IMR-90 (cell line): ENCODE data around the gene APPL2. TPM values are rescaled to one million over a fixed set of nuclear protein-coding genes. Genes with fewer than 3 reads are reported as not detected.

Source experiments
- ATAC-seq: fragments of 200-7000 bp; cut with Tn5 transposase; 2 replicates; pipeline ENCODE4 v1.9.1; 2020; ENCODE audit warnings: low read depth, mild to moderate bottlenecking, moderate library complexity
- BruUV-seq: library from RNA; stranded (reverse); fragments of 400-500 nt; replicated peaks from 2 replicates; lab custom pipeline; 2021; lab: Mats Ljungman, UMichigan
- CTCF ChIA-PET: fragments of 300-600 bp; formaldehyde crosslinking; extraction: SDS; loops from one replicate; lab custom pipeline; 2021; ENCODE audit warnings: antibody characterized with exemption; lab: Yijun Ruan, JAX
- POLR2A ChIA-PET: fragments of 300-600 bp; sonication (Branson Sonifier 250); formaldehyde crosslinking; loops from one replicate; lab custom pipeline; 2022; ENCODE audit warnings: antibody characterized with exemption; ENCODE audit not compliant: unreplicated experiment; lab: Charles Lee
- DNase-seq: peaks from one replicate; pipeline ENCODE4 v3.0.0; 2013
- H2AFZ ChIP-seq: replicated peaks from 2 replicates; pipeline ENCODE3; 2013; ENCODE audit warnings: low read length, mild to moderate bottlenecking; ENCODE audit not compliant: poor library complexity
- H2AK5ac ChIP-seq: 2 replicates; pipeline ENCODE4 v1.6.1; 2013; ENCODE audit warnings: low read depth, low read length, inconsistent platforms
- H2AK9ac ChIP-seq: replicated peaks from 2 replicates; pipeline ENCODE3; 2013; ENCODE audit warnings: mild to moderate bottlenecking, low read depth, low read length, moderate library complexity; ENCODE audit not compliant: poor library complexity
- H2BK120ac ChIP-seq: 2 replicates; pipeline ENCODE4 v1.6.1; 2013; ENCODE audit warnings: low read depth, low read length, inconsistent platforms
- H2BK15ac ChIP-seq: 3 replicates; pipeline ENCODE4 v1.6.1; 2013; ENCODE audit warnings: low read depth, low read length, inconsistent platforms
- H2BK20ac ChIP-seq: 2 replicates; pipeline ENCODE4 v1.6.1; 2013; ENCODE audit warnings: low read depth, mild to moderate bottlenecking, inconsistent platforms, low read length, moderate library complexity
- H2BK5ac ChIP-seq: 2 replicates; pipeline ENCODE4 v1.6.1; 2013; ENCODE audit warnings: mild to moderate bottlenecking, low read depth, low read length, inconsistent platforms; ENCODE audit not compliant: poor library complexity, severe bottlenecking
- H3K14ac ChIP-seq: replicated peaks from 2 replicates; pipeline ENCODE4 v1.6.1; 2013; ENCODE audit warnings: low read depth, low read length, inconsistent platforms
- H3K18ac ChIP-seq: 2 replicates; pipeline ENCODE4 v1.6.1; 2013; ENCODE audit warnings: low read depth, low read length, control low read depth
- H3K23ac ChIP-seq: 2 replicates; pipeline ENCODE4 v1.6.1; 2013; ENCODE audit warnings: low read depth, low read length, inconsistent platforms
- H3K27ac ChIP-seq: 2 replicates; pipeline ENCODE4 v1.5.1; 2013; ENCODE audit warnings: mild to moderate bottlenecking, control low read depth, low read length; ENCODE audit not compliant: insufficient read depth
- H3K27me3 ChIP-seq: 2 replicates; pipeline ENCODE4 v1.6.1; 2013; ENCODE audit warnings: low read length; ENCODE audit not compliant: control insufficient read depth, insufficient read depth
- H3K36me3 ChIP-seq: 2 replicates; pipeline ENCODE4 v1.6.1; 2013; ENCODE audit warnings: low read length, mixed read lengths; ENCODE audit not compliant: control insufficient read depth, insufficient read depth
- H3K4ac ChIP-seq: 2 replicates; pipeline ENCODE4 v1.6.1; 2013; ENCODE audit warnings: low read depth, low read length, inconsistent platforms
- H3K4me1 ChIP-seq: 2 replicates; pipeline ENCODE4 v1.6.1; 2013; ENCODE audit warnings: low read length, mixed read lengths; ENCODE audit not compliant: control insufficient read depth, insufficient read depth
- H3K4me2 ChIP-seq: 2 replicates; pipeline ENCODE4 v1.6.1; 2013; ENCODE audit warnings: low read depth, mild to moderate bottlenecking, control low read depth, low read length, moderate library complexity
- H3K4me3 ChIP-seq: 2 replicates; pipeline ENCODE4 v1.5.1; 2013; ENCODE audit warnings: low read depth, mild to moderate bottlenecking, control low read depth, low read length, moderate library complexity; ENCODE audit not compliant: insufficient read depth
- H3K56ac ChIP-seq: 2 replicates; pipeline ENCODE4 v1.6.1; 2013; ENCODE audit warnings: low read length, inconsistent platforms; ENCODE audit not compliant: insufficient read depth; ENCODE audit errors: extremely low read depth
- H3K79me1 ChIP-seq, 2 experiments: 2 replicates each; pipeline ENCODE4 v1.6.1; 2013; ENCODE audit warnings: low read length in 2 of 2, inconsistent platforms in 1 of 2, low read depth in 1 of 2
- H3K9ac ChIP-seq: 2 replicates; pipeline ENCODE4 v1.6.1; 2013; ENCODE audit warnings: low read depth, low read length, control low read depth
- H3K9me1 ChIP-seq: 2 replicates; pipeline ENCODE4 v1.6.1; 2013; ENCODE audit warnings: low read length, inconsistent platforms; ENCODE audit not compliant: insufficient read depth
- H3K9me3 ChIP-seq: 2 replicates; pipeline ENCODE4 v1.6.1; 2013; ENCODE audit warnings: low read length; ENCODE audit not compliant: control insufficient read depth, insufficient read depth
- H4K20me1 ChIP-seq: 2 replicates; pipeline ENCODE4 v1.6.1; 2013; ENCODE audit warnings: low read length, inconsistent platforms; ENCODE audit not compliant: insufficient read depth
- H4K5ac ChIP-seq: 2 replicates; pipeline ENCODE4 v1.6.1; 2013; ENCODE audit warnings: mild to moderate bottlenecking, low read depth, low read length, control low read depth
- H4K8ac ChIP-seq, 2 experiments: 2 replicates each; pipeline ENCODE4 v1.6.1; 2013; ENCODE audit warnings: low read depth in 2 of 2, low read length in 2 of 2, control low read depth in 1 of 2, inconsistent platforms in 1 of 2
- H4K91ac ChIP-seq: 2 replicates; pipeline ENCODE4 v1.6.1; 2013; ENCODE audit warnings: low read depth, low read length, inconsistent platforms; ENCODE audit not compliant: insufficient read depth
- BHLHE40 ChIP-seq: fragments of 150-350 bp; IDR thresholded peaks from 2 replicates; pipeline ENCODE4 v1.6.1; 2016; ENCODE audit warnings: mild to moderate bottlenecking, low read depth, low read length
- CEBPB ChIP-seq: IDR thresholded peaks from 2 replicates; pipeline ENCODE4 v1.6.1; 2012; ENCODE audit warnings: low read depth, low read length, improper control_type of control experiment
- CHD1 ChIP-seq: IDR thresholded peaks from 2 replicates; pipeline ENCODE4 v1.6.1; 2012; ENCODE audit warnings: low read depth, low read length, improper control_type of control experiment
- CTCF ChIP-seq: conservative IDR thresholded peaks from 2 replicates; pipeline ENCODE4 v1.5.1; 2012; ENCODE audit warnings: mild to moderate bottlenecking, low read depth, low read length, improper control_type of control experiment
- ELK1 ChIP-seq: fragments of 150-350 bp; IDR thresholded peaks from 2 replicates; pipeline ENCODE4 v1.6.1; 2016; ENCODE audit warnings: low read depth, mild to moderate bottlenecking, low read length, moderate library complexity, borderline replicate concordance
- FOS ChIP-seq: fragments of 150-350 bp; IDR thresholded peaks from 2 replicates; pipeline ENCODE4 v1.6.1; 2016; ENCODE audit warnings: low read depth, low read length
- MAFK ChIP-seq: IDR thresholded peaks from 2 replicates; pipeline ENCODE4 v1.6.1; 2012; ENCODE audit warnings: low read depth, low read length, improper control_type of control experiment
- MAZ ChIP-seq: IDR thresholded peaks from 2 replicates; pipeline ENCODE4 v1.6.1; 2012; ENCODE audit warnings: low read depth, mild to moderate bottlenecking, low read length, improper control_type of control experiment, moderate library complexity, borderline replicate concordance
- MXI1 ChIP-seq: IDR thresholded peaks from 2 replicates; pipeline ENCODE4 v1.6.1; 2012; ENCODE audit warnings: low read depth, mild to moderate bottlenecking, low read length, moderate library complexity, borderline replicate concordance
- NFE2L2 ChIP-seq: fragments of 150-350 bp; IDR thresholded peaks from 2 replicates; pipeline ENCODE4 v1.6.1; 2016; ENCODE audit warnings: low read depth, mild to moderate bottlenecking, low read length
- POLR2A ChIP-seq: IDR thresholded peaks from 2 replicates; pipeline ENCODE4 v1.6.1; 2012; ENCODE audit warnings: mild to moderate bottlenecking, low read depth, low read length
- RAD21 ChIP-seq: IDR thresholded peaks from 2 replicates; pipeline ENCODE4 v1.6.1; 2012; ENCODE audit warnings: low read length, improper control_type of control experiment
- RCOR1 ChIP-seq: IDR thresholded peaks from 2 replicates; pipeline ENCODE4 v1.6.1; 2012; ENCODE audit warnings: mild to moderate bottlenecking, low read length, improper control_type of control experiment; ENCODE audit not compliant: insufficient replicate concordance
- RFX5 ChIP-seq: IDR thresholded peaks from 2 replicates; pipeline ENCODE4 v1.8.0; 2012; ENCODE audit warnings: low read depth, mild to moderate bottlenecking, low read length, moderate library complexity
- SMC3 ChIP-seq: fragments of 150-350 bp; IDR thresholded peaks from 2 replicates; pipeline ENCODE4 v1.6.1; 2016; ENCODE audit warnings: low read depth, mild to moderate bottlenecking, antibody characterized with exemption, low read length, moderate library complexity
- USF2 ChIP-seq: fragments of 150-350 bp; IDR thresholded peaks from 2 replicates; pipeline ENCODE4 v1.6.1; 2017; ENCODE audit warnings: mild to moderate bottlenecking, antibody characterized with exemption, low read length, low read depth
- WGBS, 2 experiments: methylation state at CpG; one replicate each; pipeline versions ENCODE4 v1.1.5 to v1.1.7; 2013; ENCODE audit warnings: missing lambda C conversion rate in 2 of 2; ENCODE audit not compliant: insufficient read length in 1 of 2; ENCODE audit errors: extremely low coverage in 2 of 2; 5-methylcytosine and 5-hydroxymethylcytosine counted together
- dilution Hi-C: fragments of 300-500 bp; cut with HindIII; formaldehyde crosslinking; loops from one replicate; pipeline ENCODE4 v1.14.3; 2018; ENCODE audit warnings: low sequenced_read_pairs; ENCODE audit not compliant: unreplicated experiment
- in situ Hi-C: fragments of 300-500 bp; cut with MboI; formaldehyde crosslinking; loops from 3 replicates; pipeline ENCODE4 v1.14.3; 2019; ENCODE audit warnings: low sequenced_read_pairs, inconsistent platforms, mixed read lengths
- intact Hi-C: fragments of 100-400 bp; cut with micrococcal nuclease; formaldehyde crosslinking; loops from 2 replicates; pipeline ENCODE4 v1.10.0; 2022
- polyA plus RNA-seq, 3 experiments: library from polyadenylated mRNA; depleted of rRNA; stranded (reverse); fragments of >200 nt; gene quantifications; 2 replicates each; pipeline ENCODE4 v1.2.3, GENCODE V29; 2012; ENCODE audit warnings: low replicate concordance in 1 of 3
- total RNA-seq: library from RNA; depleted of rRNA; stranded (reverse); fragments of >200 nt; gene quantifications from 2 replicates; pipeline ENCODE4 v1.2.3, GENCODE V29; 2012

Gene APPL2
- total and polyA plus RNA-seq, 2 of the 4 experiments (the other 2 are of a cell fraction) = 42.3 to 65.8 TPM

GRCh38 chr12:105270671-105271255 is 34.8 kb upstream of the APPL2 start:
- Histone ChIP-seq H3K36me3 (no peaks in the 10 kb centered on the region), H4K5ac (0 out of 2 replicates have a peak overlapping the region, but pooled peaks have one; percentile 38), H3K79me1 (no peaks in the 10 kb centered on the region), H4K8ac (peak overlapping the region in 1 of 2 experiments; percentile 66; a peak in 1 of 4 replicates), H3K27ac (no peak overlapping the region), H2BK120ac (peak overlapping the region; percentile 42), H2AK5ac (no peak overlapping the region), H3K9ac (0 out of 2 replicates have a peak overlapping the region, but pooled peaks have one; percentile 10), H3K14ac (0 out of 2 replicates have a peak overlapping the region, but pooled peaks have one; percentile 22), H3K4me1 (peaks cover 10% of the 10 kb centered on the region), H3K9me3 (no peaks in the 10 kb centered on the region), H3K56ac (no peak overlapping the region), H3K23ac (peak overlapping the region; percentile 56; the same call in 1 of the 2 replicates), H3K4ac (peak overlapping the region; percentile 66), H3K9me1 (0 out of 2 replicates have a peak, but pooled peaks cover 2% of the 10 kb centered on the region), H2BK20ac (peak overlapping the region; percentile 43), H2BK15ac (no peak overlapping the region; the same call in 2 of the 3 replicates), H3K4me3 (no peak overlapping the region), H3K27me3 (no peaks in the 10 kb centered on the region), H2BK5ac (no peak overlapping the region), H4K91ac (peak overlapping the region; percentile 23; the same call in 1 of the 2 replicates), H2AK9ac (no peak overlapping the region), H2AFZ (no peak overlapping the region), H3K4me2 (no peak overlapping the region), H3K18ac (no peak overlapping the region), H4K20me1 (no peaks in the 10 kb centered on the region)
- ChIA-PET CTCF (no interaction called here), POLR2A (no interaction called here)
- in situ Hi-C loops = no loop called here
- intact Hi-C loops = no loop called here
- dilution Hi-C loops = no loop called here
- no TSS peak for BruUV-seq
- no CpG with 5 or more reads among the region's 4 CpGs for WGBS, 2 experiments
- TF ChIP-seq RCOR1 (no peak), MXI1 (no peak), MAFK (no peak), POLR2A (no peak), ELK1 (no peak), FOS (no peak), CHD1 (no peak), RFX5 (no peak), USF2 (no peak), BHLHE40 (no peak), SMC3 (no peak), CTCF (no peak), RAD21 (no peak), MAZ (no peak), CEBPB (no peak), NFE2L2 (no peak)
- DNase-seq = no peak
- no peak for ATAC-seq
